ENCODE measurements around the gene ZNF385B.

ZNF385B gene

DNA sequence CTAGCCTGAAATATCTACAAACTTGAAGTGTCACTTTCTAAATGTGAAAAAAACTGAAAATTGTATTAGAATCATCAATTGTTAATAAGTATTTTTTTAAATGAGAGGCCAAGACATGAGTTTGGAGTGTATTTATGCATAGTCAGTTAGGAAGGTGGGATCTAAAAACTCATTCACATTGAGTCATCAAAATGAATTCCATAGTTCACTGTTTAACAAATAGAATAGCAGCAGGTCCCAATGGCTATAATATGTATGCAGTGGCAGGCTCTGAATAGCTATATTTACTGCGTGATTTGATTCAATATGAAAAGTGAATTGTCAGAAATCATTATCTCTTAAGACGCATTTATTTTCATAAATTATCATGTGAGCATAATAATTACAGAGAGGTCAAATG is 256.1 kb downstream of the ZNF385B start:
- TF ChIP-seq, protein P1, sequence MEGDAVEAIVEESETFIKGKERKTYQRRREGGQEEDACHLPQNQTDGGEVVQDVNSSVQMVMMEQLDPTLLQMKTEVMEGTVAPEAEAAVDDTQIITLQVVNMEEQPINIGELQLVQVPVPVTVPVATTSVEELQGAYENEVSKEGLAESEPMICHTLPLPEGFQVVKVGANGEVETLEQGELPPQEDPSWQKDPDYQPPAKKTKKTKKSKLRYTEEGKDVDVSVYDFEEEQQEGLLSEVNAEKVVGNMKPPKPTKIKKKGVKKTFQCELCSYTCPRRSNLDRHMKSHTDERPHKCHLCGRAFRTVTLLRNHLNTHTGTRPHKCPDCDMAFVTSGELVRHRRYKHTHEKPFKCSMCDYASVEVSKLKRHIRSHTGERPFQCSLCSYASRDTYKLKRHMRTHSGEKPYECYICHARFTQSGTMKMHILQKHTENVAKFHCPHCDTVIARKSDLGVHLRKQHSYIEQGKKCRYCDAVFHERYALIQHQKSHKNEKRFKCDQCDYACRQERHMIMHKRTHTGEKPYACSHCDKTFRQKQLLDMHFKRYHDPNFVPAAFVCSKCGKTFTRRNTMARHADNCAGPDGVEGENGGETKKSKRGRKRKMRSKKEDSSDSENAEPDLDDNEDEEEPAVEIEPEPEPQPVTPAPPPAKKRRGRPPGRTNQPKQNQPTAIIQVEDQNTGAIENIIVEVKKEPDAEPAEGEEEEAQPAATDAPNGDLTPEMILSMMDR (IDR thresholded peaks at IDR 0.05; ENCODE audit: insufficient read depth, low read depth, low read length, missing control alignments), result no peak
- DNase-seq (ENCODE audit: low read depth), result no peak
- no peak overlapping the region for H3K4me3 ChIP-seq (ENCODE audit: low read length)

DNA sequence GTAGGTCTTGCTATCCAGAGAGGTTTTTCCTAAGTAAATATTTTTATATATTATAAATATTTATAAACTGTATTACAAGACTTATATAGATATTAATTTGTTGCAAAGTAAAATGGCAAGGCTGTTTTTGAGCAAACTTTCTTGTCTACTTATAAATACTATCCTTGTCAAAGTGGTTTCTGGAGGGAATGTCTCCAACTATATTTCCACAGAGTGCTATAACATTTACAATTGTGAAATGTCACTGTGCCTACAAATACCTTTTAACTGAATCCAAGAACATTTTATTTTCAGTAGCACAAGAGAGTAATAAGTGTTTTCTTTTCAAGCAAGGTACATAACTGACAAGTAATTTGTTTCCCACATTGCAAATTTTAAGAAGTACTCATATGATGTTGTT is 256.8 kb downstream of the ZNF385B start:
- DNase-seq (ENCODE audit: low read depth), result no peak
- TF ChIP-seq, protein P1 (IDR thresholded peaks at IDR 0.05; ENCODE audit: insufficient read depth, low read depth, low read length, missing control alignments), result no peak

DNA sequence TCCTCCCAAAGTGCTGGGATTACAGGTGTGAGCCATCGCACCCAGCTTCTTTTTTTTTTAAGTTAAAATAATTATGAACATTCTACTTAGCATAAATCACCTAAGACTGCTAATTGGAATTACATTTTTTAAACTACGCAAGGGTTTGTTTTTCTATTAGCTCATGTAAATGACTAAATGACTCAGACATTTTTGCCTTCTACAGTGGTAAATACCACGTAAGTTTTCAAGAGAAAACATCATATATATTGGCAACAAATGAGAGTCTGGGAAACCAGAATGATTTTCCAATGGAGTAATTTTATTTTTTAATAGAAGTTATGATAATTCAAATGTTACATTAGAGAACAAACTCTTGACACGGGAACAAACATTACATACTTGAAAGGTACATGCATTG is 259.0 kb downstream of the ZNF385B start:
- TF ChIP-seq, protein P1 (IDR thresholded peaks at IDR 0.05; ENCODE audit: insufficient read depth, low read depth, low read length, missing control alignments), result no peak
- H3K4me3 ChIP-seq (ENCODE audit: low read length), result no peak overlapping the region
- DNase-seq (ENCODE audit: low read depth), result no peak

More for the DNA sequence above, 256.8 kb downstream of the ZNF385B start:
- no peak overlapping the region for H3K4me3 ChIP-seq (ENCODE audit: low read length)

DNA sequence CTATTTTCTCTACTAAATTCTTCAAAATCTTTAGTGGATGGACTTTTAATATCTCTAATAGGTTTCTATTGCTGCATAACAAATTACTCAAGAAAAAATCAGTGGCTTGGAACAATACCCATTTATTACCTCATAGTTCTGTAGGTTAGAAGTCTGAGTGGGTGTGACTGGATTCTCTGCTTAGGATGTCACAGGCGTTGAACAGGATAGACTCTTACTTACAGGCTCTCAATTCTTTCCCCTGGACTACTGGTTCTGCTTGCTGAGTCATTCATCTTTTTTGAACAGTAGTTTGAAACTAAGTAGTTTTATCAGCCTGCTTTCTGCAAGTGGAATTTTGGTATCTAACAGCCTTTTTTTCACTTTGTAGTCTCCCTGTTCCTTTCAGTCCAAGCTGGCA is 265.4 kb downstream of the ZNF385B start:
- no peak overlapping the region for H3K4me3 ChIP-seq (ENCODE audit: low read length)
- peak; percentile 84 for DNase-seq (ENCODE audit: low read depth)
- TF ChIP-seq, protein P1 (IDR thresholded peaks at IDR 0.05; ENCODE audit: insufficient read depth, low read depth, low read length, missing control alignments), result no peak

DNA sequence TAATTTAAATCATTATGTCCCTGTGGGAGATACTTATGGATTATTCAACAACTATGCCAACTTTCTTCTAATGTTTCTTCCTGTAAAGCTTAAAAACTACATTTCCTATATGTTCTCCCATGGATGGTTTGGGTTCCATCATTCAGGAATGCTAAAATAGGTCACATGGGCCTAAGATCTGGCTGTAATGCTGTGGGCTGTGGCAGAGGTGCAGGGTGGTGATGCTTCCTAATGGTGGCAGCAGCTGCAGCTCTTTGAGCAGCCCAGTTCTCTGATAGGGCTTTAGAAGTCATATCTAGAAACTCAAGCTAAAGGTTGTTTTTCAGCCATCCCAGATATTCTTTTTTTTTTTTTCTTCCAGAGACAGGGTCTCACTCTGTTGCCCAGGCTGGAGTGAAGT is 266.1 kb downstream of the ZNF385B start:
- TF ChIP-seq, protein P1 (IDR thresholded peaks at IDR 0.05; ENCODE audit: insufficient read depth, low read depth, low read length, missing control alignments), result no peak
- peak; percentile 9 for DNase-seq (ENCODE audit: low read depth)
- no peak overlapping the region for H3K4me3 ChIP-seq (ENCODE audit: low read length)

DNA sequence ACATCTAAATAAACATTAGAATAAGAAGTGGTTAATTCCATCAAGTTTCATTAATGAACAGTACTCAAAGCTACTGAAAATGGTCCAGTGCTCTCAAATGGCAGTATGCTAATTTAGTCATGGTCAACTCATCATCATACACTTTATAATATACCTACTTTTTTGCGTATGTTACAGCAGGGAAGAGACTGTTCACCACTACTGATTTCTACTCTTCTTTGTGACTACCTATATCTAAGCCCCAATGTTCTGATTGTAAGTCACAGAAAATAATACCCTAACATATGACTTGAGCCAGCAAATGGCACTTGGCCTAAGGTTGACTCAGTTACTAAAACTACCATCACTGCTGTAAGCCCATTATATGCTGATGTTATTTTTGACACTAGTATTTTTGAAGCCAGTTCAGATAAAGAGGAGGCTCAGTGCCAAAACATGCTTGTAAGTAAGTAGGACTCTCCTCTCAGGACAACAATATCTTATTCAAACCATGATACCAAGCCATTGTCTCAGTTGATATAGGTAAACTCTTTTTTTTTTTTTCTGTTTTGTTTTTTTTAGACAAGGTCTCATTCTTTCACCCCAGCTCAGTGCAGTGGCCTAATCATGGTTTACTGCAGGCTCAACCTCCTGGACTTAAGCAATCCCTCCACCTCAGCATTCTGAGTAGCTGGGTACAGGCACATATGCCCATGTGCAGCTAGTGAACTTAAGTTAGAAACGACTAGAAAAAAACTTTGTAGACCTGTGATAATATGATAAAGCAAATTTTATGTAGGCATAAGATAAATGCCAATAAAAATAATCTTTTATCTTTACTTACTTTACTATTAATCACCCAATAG is 266.9 kb downstream of the ZNF385B start:
- DNase-seq (ENCODE audit: low read depth), result no peak
- H3K4me3 ChIP-seq (ENCODE audit: low read length), result no peak overlapping the region
- TF ChIP-seq, protein P1 (IDR thresholded peaks at IDR 0.05; ENCODE audit: insufficient read depth, low read depth, low read length, missing control alignments), result no peak

DNA sequence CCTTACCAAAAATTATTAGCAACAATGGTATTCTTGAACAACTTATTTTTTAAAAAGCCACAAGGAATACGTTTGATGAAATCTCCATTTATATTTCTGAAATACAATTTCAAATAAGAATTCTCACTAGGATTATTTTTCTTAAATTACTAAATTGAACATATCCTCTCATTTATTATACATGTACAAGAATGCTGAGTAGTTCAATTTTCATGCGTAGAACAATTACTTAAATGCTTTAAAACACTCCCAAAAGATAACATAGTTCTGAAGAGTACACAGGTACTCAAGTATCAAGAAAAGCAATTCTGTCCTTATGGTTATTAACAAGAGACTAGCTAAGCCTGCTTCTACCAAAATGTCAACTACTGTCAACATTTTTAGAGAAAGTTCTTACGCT is 268.1 kb downstream of the ZNF385B start:
- no peak for DNase-seq (ENCODE audit: low read depth)
- TF ChIP-seq, protein P1 (IDR thresholded peaks at IDR 0.05; ENCODE audit: insufficient read depth, low read depth, low read length, missing control alignments), result no peak
- H3K4me3 ChIP-seq (ENCODE audit: low read length), result no peak overlapping the region
